HL-60 (cell line): ENCODE data around the gene EYS.

Experiments
- DNase-seq, 2 experiments: peaks; one replicate each; pipeline ENCODE4 v3.0.0-alpha.2; 2010 to 2020; ENCODE audit warnings: low read depth in 1 of 2, low spot score in 1 of 2
- H3K27ac ChIP-seq: fragments of 250-450 bp; sonication (Bioruptor Pico); replicated peaks from 2 replicates; pipeline ENCODE4 v1.5.1; 2020; ENCODE audit warnings: mild to moderate bottlenecking, moderate library complexity
- H3K27me3 ChIP-seq: fragments of 250-450 bp; sonication (Bioruptor Pico); 2 replicates; pipeline ENCODE4 v1.5.1; 2021; ENCODE audit warnings: mild to moderate bottlenecking, moderate library complexity; ENCODE audit not compliant: insufficient read depth, poor library complexity, severe bottlenecking
- H3K4me3 ChIP-seq: replicated peaks from 2 replicates; pipeline ENCODE4 v1.5.1; 2011; ENCODE audit warnings: mild to moderate bottlenecking, control low read depth, low read length; ENCODE audit not compliant: insufficient read depth
- CTCF ChIP-seq: IDR thresholded peaks from one replicate; pipeline ENCODE4 v1.5.1; 2011; ENCODE audit warnings: low read length, control low read depth, inconsistent platforms; ENCODE audit not compliant: insufficient read depth
- GABPA ChIP-seq: IDR thresholded peaks from 2 replicates; pipeline ENCODE4 v1.6.1; 2012; ENCODE audit warnings: low read depth
- POLR2AphosphoS5 ChIP-seq: IDR thresholded peaks from 2 replicates; pipeline ENCODE4 v1.6.1; 2012; ENCODE audit warnings: low read depth
- REST ChIP-seq: IDR thresholded peaks from 2 replicates; pipeline ENCODE4 v1.6.1; 2012; ENCODE audit warnings: low read depth; ENCODE audit not compliant: insufficient replicate concordance
- SPI1 ChIP-seq: IDR thresholded peaks from 2 replicates; pipeline ENCODE4 v1.6.1; 2012; ENCODE audit warnings: low read depth, mild to moderate bottlenecking, borderline replicate concordance

EYS gene

GRCh38 chr6:65450451-65450850 lies 256.6 kb downstream of the EYS start:
- Histone ChIP-seq H3K27ac (no peak overlapping the region), H3K27me3 (no peaks in the 10 kb centered on the region), H3K4me3 (no peak overlapping the region)
- TF ChIP-seq GABPA (no peak), POLR2AphosphoS5 (no peak), REST (no peak), SPI1 (no peak), CTCF (no peak)
- no peak for DNase-seq

- H3K27ac ChIP-seq = no peak overlapping the region
- TF ChIP-seq GABPA = no peak
- no peak for TF ChIP-seq REST
- TF ChIP-seq CTCF = no peak
- no peak for TF ChIP-seq POLR2AphosphoS5
- no peak for TF ChIP-seq SPI1
- no peak for DNase-seq
- no peak overlapping the region for H3K4me3 ChIP-seq
- no peaks in the 10 kb centered on the region for H3K27me3 ChIP-seq
These were observed 257.1 kb downstream of the EYS start for GRCh38 chr6:65449926-65450325.

GRCh38 chr6:65448866-65449265 lies 258.2 kb downstream of the EYS start:
- Histone ChIP-seq H3K27me3 (no peaks in the 10 kb centered on the region), H3K4me3 (no peak overlapping the region), H3K27ac (no peak overlapping the region)
- TF ChIP-seq CTCF = no peak
- TF ChIP-seq REST = no peak
- TF ChIP-seq GABPA = no peak
- TF ChIP-seq POLR2AphosphoS5 = no peak
- TF ChIP-seq SPI1 = no peak
- DNase-seq = no peak
